HepG2 (cell line): Measurements from ENCODE around the gene PROC. TPM values are rescaled to one million over a fixed set of nuclear protein-coding genes. Genes with fewer than 3 reads are reported as not detected.

Experiments
- ARNTL ChIP-seq: sonication (generic); formaldehyde crosslinking; IDR thresholded peaks from 2 replicates; pipeline ENCODE4 v1.4.0; 2020; ENCODE audit warnings: mild to moderate bottlenecking, missing genetic modification reagents
- ATF7-NPFF ChIP-seq: sonication (generic); formaldehyde crosslinking; IDR thresholded peaks from 2 replicates; pipeline ENCODE4 v1.8.1; 2023; ENCODE audit warnings: mild to moderate bottlenecking, low read depth, missing genetic modification reagents, moderate library complexity
- EHMT2 ChIP-seq: fragments of 200-600 bp; sonication (generic); IDR thresholded peaks from 2 replicates; pipeline ENCODE4 v1.7.0; 2017; ENCODE audit warnings: antibody characterized with exemption, low read depth, low read length, borderline replicate concordance
- FOXP1 ChIP-seq, 2 experiments: fragments of 450-650 bp in 1 of 2; IDR thresholded peaks; 2 replicates each; pipeline ENCODE4 v1.6.1; 2017 to 2018; ENCODE audit warnings: antibody characterized with exemption in 1 of 2
- HCFC1 ChIP-seq: fragments of 150-350 bp; IDR thresholded peaks from 2 replicates; pipeline ENCODE4 v1.6.1; 2014; ENCODE audit warnings: low read depth, low read length
- HNRNPK ChIP-seq: fragments of 200-400 bp; formaldehyde crosslinking; IDR thresholded peaks from 2 replicates; pipeline ENCODE4 v1.6.1; 2018; ENCODE audit warnings: low read length, low read depth, moderate library complexity, mild to moderate bottlenecking; ENCODE audit not compliant: poor library complexity, severe bottlenecking
- KDM1A ChIP-seq: IDR thresholded peaks from 2 replicates; pipeline ENCODE4 v1.6.1; 2016; ENCODE audit warnings: missing compliant biosample characterization
- KLF13 ChIP-seq: sonication (generic); formaldehyde crosslinking; IDR thresholded peaks from 2 replicates; pipeline ENCODE4 v1.4.0; 2020; ENCODE audit warnings: mild to moderate bottlenecking, missing genetic modification reagents
- MXD1 ChIP-seq: sonication (generic); formaldehyde crosslinking; IDR thresholded peaks from 2 replicates; pipeline ENCODE4 v1.4.0; 2020; ENCODE audit warnings: mild to moderate bottlenecking, missing genetic modification reagents
- MXD3 ChIP-seq: IDR thresholded peaks from 2 replicates; pipeline ENCODE4 v1.6.1; 2016; ENCODE audit warnings: mild to moderate bottlenecking, missing biosample characterization, missing genetic modification reagents
- RBAK ChIP-seq: sonication (generic); formaldehyde crosslinking; IDR thresholded peaks from 2 replicates; pipeline ENCODE4 v1.5.1; 2020; ENCODE audit warnings: mild to moderate bottlenecking, missing genetic modification reagents
- SNAPC5 ChIP-seq: sonication (generic); formaldehyde crosslinking; IDR thresholded peaks from 2 replicates; pipeline ENCODE4 v1.8.1; 2023; ENCODE audit warnings: mild to moderate bottlenecking, missing genetic modification reagents, borderline replicate concordance
- SP140L ChIP-seq: sonication (generic); formaldehyde crosslinking; IDR thresholded peaks from 2 replicates; pipeline ENCODE4 v1.4.0; 2020; ENCODE audit warnings: missing genetic modification reagents, borderline replicate concordance
- SP5 ChIP-seq: IDR thresholded peaks from 2 replicates; pipeline ENCODE4 v1.6.1; 2016; ENCODE audit warnings: low read depth, borderline replicate concordance
- TEAD2 ChIP-seq: sonication (generic); formaldehyde crosslinking; IDR thresholded peaks from 2 replicates; pipeline ENCODE4 v1.9.0; 2021; ENCODE audit warnings: missing genetic modification reagents
- ZNF350 ChIP-seq: sonication (generic); formaldehyde crosslinking; IDR thresholded peaks from 2 replicates; pipeline ENCODE4 v1.4.0; 2020; ENCODE audit warnings: mild to moderate bottlenecking, low read depth, missing genetic modification reagents, borderline replicate concordance
- ZNF512B ChIP-seq: sonication (generic); formaldehyde crosslinking; IDR thresholded peaks from 2 replicates; pipeline ENCODE4 v1.5.1; 2020; ENCODE audit warnings: missing genetic modification reagents, mild to moderate bottlenecking, borderline replicate concordance
- ZNF609 ChIP-seq: sonication (generic); formaldehyde crosslinking; IDR thresholded peaks from 2 replicates; pipeline ENCODE4 v1.4.0; 2020; ENCODE audit warnings: mild to moderate bottlenecking, missing genetic modification reagents, borderline replicate concordance
- ZNF746 ChIP-seq: sonication (generic); formaldehyde crosslinking; IDR thresholded peaks from 2 replicates; pipeline ENCODE4 v1.8.0; 2022; ENCODE audit warnings: mild to moderate bottlenecking, missing genetic modification reagents
- ZNF776 ChIP-seq: sonication (generic); formaldehyde crosslinking; IDR thresholded peaks from 2 replicates; pipeline ENCODE4 v1.4.0; 2020; ENCODE audit warnings: mild to moderate bottlenecking, missing genetic modification reagents
- polyA plus RNA-seq, 8 experiments: library from polyadenylated mRNA; depleted of rRNA in 3 of 8; stranded (reverse) in 7 of 8; unstranded in 1 of 8; fragments of >200 nt; fragmentation: Illumina TruSeq in 4 of 8; extraction: Trizol in 4 of 8; gene quantifications; 2 replicates each; pipeline versions ENCODE4 v1.2.1 to v1.2.3, GENCODE V29; 2011 to 2016; ENCODE audit warnings: low read depth in 4 of 8, missing spikeins in 1 of 8, mixed read lengths in 1 of 8; ENCODE audit not compliant: insufficient read depth in 1 of 8
- total RNA-seq, 5 experiments: library from RNA; depleted of rRNA; stranded (reverse); fragments of >200 nt; fragmentation: Illumina TruSeq; extraction: Trizol; gene quantifications; 2 replicates each; pipeline ENCODE4 v1.2.3, GENCODE V29; 2016; ENCODE audit warnings: low read depth in 1 of 5

The PROC gene
- total and polyA plus RNA-seq, 2 of the 13 experiments (the other 11 are each of a cell fraction or from before 2014, with no cell fraction given), result 134 to 185 TPM

- peak; percentile 82; the same call in 1 of the 2 replicates for TF ChIP-seq ZNF609
- no peak for TF ChIP-seq ZNF350 (CRISPR knock-in tag)
- TF ChIP-seq EHMT2, result no peak
- peak; percentile 78 for TF ChIP-seq ZNF746 (CRISPR knock-in tag)
- no peak for TF ChIP-seq RBAK (CRISPR knock-in tag)
- no peak for TF ChIP-seq HCFC1
- no peak for TF ChIP-seq KDM1A (CRISPR knock-in tag)
- TF ChIP-seq ATF7-NPFF (CRISPR knock-in tag), result no peak
- no peak for TF ChIP-seq HNRNPK
- peak; percentile 69; the same call in 1 of the 2 replicates for TF ChIP-seq ARNTL
- TF ChIP-seq SNAPC5 (CRISPR knock-in tag), result no peak
- no peak for TF ChIP-seq ZNF512B
- peak; percentile 71 for TF ChIP-seq SP5 (CRISPR knock-in tag)
- no peak for TF ChIP-seq TEAD2 (CRISPR knock-in tag)
- no peak for TF ChIP-seq FOXP1 (IDR thresholded peaks at IDR 0.05)
- peak; percentile 24; the same call in 1 of the 2 replicates for TF ChIP-seq FOXP1 (CRISPR knock-in tag; IDR thresholded peaks at IDR 0.05)
- TF ChIP-seq ZNF776 (CRISPR knock-in tag), result no peak
- no peak for TF ChIP-seq SP140L (CRISPR knock-in tag)
- no peak for TF ChIP-seq MXD3 (CRISPR knock-in tag)
- no peak for TF ChIP-seq KLF13 (CRISPR knock-in tag)
- no peak for TF ChIP-seq MXD1
These were observed 3.3 kb upstream of the PROC start (continued) for GRCh38 chr2:127414638-127415592.
